OCI-LY3 (cell line): Measurements from ENCODE around the gene ARHGAP30.

Experiments used
- EZH2phosphoT487 ChIP-seq: fragments of 200-600 bp; shearing (Covaris generic); IDR thresholded peaks from 2 replicates; pipeline ENCODE4 v1.6.1; 2018; ENCODE audit warnings: antibody characterized with exemption, mixed run types, low read depth
- TF ChIP-seq, protein P1 (sequence below): fragments of 200-600, 300-600 bp; sonication (generic); IDR thresholded peaks from 2 replicates; pipeline ENCODE4 v1.5.1; 2014; ENCODE audit warnings: antibody characterized with exemption, low read length, low read depth

DNA sequence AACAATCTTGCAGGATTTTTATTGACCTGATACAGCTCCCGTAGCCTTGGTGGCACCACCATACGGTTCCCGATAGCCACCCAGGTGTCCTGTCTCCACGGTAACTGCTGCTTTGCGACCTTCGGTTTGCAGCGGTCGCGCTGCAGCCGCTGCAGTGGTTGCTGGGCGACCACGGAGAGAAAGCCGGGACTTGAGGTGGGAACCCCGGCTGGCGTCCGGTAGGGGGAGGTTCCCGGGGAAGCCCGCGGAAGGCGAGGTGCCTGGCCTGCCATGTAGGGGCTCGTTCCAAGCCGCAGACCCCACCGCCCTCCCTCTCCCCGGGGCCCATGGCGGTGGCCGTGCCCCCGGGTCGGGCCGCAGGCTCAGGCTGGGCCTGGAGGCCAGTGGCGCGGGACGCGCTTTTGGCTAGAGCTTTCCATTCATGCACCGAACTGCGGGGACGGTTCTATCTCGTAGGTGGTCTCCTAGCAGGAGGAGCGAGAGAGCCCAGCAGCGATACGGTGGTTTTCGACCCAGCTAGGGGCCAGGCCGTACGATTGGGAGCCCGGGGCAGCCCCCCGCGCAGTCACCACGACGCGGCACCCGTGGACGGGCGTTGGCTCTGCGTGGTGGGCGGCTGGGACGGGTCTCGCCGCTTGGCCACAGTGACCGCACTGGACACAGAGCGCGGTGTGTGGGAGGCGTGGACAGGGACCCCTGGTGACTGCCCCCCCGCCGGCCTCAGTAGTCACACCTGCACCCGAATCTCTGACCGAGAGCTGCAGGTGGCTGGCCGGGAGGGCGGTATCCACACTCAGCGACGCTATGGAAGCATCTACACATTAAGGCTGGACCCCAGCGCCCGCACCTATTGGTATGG, 28.7 kb upstream of the ARHGAP30 start, which contains the start of gene KLHDC9:
- TF ChIP-seq, protein P1, sequence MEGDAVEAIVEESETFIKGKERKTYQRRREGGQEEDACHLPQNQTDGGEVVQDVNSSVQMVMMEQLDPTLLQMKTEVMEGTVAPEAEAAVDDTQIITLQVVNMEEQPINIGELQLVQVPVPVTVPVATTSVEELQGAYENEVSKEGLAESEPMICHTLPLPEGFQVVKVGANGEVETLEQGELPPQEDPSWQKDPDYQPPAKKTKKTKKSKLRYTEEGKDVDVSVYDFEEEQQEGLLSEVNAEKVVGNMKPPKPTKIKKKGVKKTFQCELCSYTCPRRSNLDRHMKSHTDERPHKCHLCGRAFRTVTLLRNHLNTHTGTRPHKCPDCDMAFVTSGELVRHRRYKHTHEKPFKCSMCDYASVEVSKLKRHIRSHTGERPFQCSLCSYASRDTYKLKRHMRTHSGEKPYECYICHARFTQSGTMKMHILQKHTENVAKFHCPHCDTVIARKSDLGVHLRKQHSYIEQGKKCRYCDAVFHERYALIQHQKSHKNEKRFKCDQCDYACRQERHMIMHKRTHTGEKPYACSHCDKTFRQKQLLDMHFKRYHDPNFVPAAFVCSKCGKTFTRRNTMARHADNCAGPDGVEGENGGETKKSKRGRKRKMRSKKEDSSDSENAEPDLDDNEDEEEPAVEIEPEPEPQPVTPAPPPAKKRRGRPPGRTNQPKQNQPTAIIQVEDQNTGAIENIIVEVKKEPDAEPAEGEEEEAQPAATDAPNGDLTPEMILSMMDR = no peak
- TF ChIP-seq EZH2phosphoT487 = no peak
